ENCODE results near the gene ANK2.

The ANK2 gene

DNA sequence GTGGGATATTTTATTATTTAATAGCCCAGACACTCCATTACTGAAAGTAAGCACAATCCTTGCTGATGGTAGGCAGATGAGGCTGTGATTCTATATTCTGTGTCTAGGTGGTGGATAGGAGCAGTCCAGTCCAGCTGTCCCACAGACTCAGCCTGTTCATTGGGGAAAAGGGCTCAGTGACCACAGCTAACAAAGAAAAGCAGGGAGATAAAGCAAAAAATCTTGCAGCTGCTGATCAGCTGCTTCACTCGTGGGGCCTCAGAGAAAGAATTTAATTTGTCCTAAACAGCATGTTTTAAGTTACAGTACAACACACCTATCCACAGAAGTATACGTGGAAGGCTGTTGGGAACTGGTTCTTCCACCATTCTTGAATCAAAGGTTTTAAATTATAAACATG is 40.7 kb upstream of the ANK2 start:
- TF ChIP-seq, protein P1, sequence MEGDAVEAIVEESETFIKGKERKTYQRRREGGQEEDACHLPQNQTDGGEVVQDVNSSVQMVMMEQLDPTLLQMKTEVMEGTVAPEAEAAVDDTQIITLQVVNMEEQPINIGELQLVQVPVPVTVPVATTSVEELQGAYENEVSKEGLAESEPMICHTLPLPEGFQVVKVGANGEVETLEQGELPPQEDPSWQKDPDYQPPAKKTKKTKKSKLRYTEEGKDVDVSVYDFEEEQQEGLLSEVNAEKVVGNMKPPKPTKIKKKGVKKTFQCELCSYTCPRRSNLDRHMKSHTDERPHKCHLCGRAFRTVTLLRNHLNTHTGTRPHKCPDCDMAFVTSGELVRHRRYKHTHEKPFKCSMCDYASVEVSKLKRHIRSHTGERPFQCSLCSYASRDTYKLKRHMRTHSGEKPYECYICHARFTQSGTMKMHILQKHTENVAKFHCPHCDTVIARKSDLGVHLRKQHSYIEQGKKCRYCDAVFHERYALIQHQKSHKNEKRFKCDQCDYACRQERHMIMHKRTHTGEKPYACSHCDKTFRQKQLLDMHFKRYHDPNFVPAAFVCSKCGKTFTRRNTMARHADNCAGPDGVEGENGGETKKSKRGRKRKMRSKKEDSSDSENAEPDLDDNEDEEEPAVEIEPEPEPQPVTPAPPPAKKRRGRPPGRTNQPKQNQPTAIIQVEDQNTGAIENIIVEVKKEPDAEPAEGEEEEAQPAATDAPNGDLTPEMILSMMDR (IDR thresholded peaks at IDR 0.05; ENCODE audit: low read depth, low read length): no peak
- H3K4me3 ChIP-seq (ENCODE audit: low read depth, low read length): no peak overlapping the region
- in situ Hi-C loops (cut with HindIII; ENCODE audit: low sequenced_read_pairs): no loop called here
- no peak for DNase-seq (ENCODE audit: low read depth, low spot score)

DNA sequence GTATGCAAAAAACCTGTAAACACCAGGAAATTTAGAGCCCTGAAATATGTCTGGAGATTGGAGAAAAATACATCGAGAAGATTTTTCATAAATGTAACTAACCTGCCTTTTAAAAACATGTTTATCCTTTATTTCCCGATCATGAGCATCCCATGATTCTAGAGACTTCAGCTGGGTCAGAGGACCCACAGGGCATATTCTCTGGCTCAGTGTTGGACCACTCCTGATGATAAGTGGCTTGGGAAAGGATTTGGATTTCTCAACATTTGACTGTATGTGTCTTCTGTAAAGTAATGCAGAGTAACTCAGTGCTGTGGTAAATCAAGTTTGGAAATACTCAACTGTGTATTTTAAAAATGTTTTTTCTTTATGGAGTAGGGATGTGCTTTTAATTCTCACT is 40.0 kb upstream of the ANK2 start:
- in situ Hi-C loops (cut with HindIII; ENCODE audit: low sequenced_read_pairs): no loop called here
- TF ChIP-seq, protein P1 (IDR thresholded peaks at IDR 0.05; ENCODE audit: low read depth, low read length): no peak

DNA sequence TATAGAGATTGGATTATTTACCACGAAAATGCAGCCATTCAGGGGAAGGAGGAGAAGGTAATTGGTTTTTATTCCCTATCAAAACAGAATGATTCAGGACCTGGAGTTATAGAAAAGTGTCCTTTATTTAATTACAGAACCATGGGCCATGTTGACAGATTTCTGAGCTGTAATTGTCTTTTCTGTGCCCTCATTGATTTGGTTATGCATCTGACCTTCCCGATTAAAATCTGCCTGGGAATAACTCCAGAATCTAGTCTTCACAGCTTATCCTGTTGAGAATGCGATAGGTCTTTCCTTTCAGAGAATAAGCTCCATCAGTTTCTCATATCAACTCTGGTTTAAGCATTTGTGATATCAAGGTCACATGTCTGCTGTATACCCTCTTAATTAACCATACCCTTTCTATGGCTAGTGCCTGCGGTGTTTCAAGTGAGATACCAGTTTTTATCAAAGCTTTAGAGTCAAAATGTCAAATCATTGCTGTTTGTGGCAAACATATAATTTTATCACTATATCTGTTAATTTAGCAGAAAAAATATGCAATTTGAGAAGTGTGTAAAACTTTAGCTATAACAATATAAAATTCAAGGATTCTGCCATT is 37.2 kb upstream of the ANK2 start:
- TF ChIP-seq, protein P1 (IDR thresholded peaks at IDR 0.05; ENCODE audit: low read depth, low read length): no peak
- in situ Hi-C loops (cut with HindIII; ENCODE audit: low sequenced_read_pairs): no loop called here

More for the DNA sequence above, 40.0 kb upstream of the ANK2 start:
- DNase-seq (ENCODE audit: low read depth, low spot score): no peak
- H3K4me3 ChIP-seq (ENCODE audit: low read depth, low read length): no peak overlapping the region

DNA sequence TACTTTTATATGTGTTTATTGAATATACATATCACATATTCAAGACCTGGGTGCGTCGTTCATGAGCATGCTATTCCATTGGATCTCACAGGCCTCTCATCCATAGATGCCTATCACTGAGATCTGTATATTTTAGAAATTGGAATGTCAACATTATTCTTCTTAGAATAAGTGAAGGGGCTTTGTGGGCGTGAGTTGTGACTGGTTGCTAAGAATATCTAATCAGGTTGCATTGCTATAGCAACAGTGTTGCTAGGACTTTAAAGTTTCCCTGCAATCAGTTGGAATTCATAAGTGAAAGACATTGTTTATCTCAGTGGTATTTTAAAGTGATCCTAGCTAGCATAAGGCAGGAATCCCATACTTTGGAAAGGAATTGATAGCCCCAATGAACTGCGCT is 36.7 kb upstream of the ANK2 start:
- H3K4me3 ChIP-seq (ENCODE audit: low read depth, low read length): no peak overlapping the region
- in situ Hi-C loops (cut with HindIII; ENCODE audit: low sequenced_read_pairs): no loop called here
- DNase-seq (ENCODE audit: low read depth, low spot score): no peak
- TF ChIP-seq, protein P1 (IDR thresholded peaks at IDR 0.05; ENCODE audit: low read depth, low read length): no peak

More for the DNA sequence above, 37.2 kb upstream of the ANK2 start:
- no peak for DNase-seq (ENCODE audit: low read depth, low spot score)
- H3K4me3 ChIP-seq (ENCODE audit: low read depth, low read length): no peak overlapping the region

DNA sequence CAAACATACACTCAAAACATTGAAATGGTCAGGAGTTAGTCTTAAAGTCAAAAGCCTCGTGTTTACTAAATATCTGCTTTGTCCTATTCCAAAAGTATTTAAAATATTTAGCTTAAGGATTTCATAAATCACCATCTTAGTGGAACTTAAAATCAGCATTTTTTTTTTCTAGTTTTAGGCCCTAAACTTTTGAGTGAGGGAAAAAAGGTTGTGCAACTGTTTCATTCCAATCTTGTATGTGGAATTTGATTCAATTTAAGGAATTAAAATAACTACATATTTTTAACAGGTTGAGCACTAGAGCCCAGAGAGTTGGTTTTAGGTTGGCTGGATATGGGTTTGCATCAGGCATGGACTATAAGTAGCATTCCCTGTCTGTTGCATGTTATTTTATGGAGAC is 35.7 kb upstream of the ANK2 start:
- in situ Hi-C loops (cut with HindIII; ENCODE audit: low sequenced_read_pairs): no loop called here
- TF ChIP-seq, protein P1 (IDR thresholded peaks at IDR 0.05; ENCODE audit: low read depth, low read length): no peak
- no peak for DNase-seq (ENCODE audit: low read depth, low spot score)

DNA sequence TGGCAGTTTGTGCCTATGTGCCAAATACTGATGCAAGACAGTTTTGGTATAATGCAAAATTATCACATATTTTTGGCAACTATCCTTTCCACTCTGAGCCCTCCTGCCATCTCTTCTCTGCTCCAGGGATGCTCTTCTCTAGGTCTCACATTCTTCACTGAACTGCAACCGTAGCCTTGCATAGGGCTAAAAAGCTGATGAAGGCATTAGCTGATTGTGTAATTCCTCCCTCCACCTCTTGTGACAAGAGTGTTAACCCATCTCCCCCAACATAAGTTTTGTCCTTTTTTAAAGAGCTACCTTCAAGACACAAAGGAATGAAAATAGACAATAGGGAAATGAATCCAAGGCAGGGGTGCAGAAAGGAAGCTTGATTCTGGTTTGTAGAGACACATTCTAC is 33.1 kb upstream of the ANK2 start:
- no peak overlapping the region for H3K4me3 ChIP-seq (ENCODE audit: low read depth, low read length)
- TF ChIP-seq, protein P1 (IDR thresholded peaks at IDR 0.05; ENCODE audit: low read depth, low read length): no peak
- DNase-seq (ENCODE audit: low read depth, low spot score): no peak
- in situ Hi-C loops (cut with HindIII; ENCODE audit: low sequenced_read_pairs): no loop called here

More for the DNA sequence above, 35.7 kb upstream of the ANK2 start:
- no peak overlapping the region for H3K4me3 ChIP-seq (ENCODE audit: low read depth, low read length)
